ENCODE results near the gene ABO. TPM values are rescaled to one million over a fixed set of nuclear protein-coding genes. Genes with fewer than 3 reads are reported as not detected.
"Not testable (repeated sequence)": the region's sequence is repeated elsewhere in the genome, so short reads cannot be mapped to it uniquely, and the experiment has no call there.

The ABO gene
- total and polyA plus RNA-seq, 2 donors from 2014 or later, result 25.0 to 29.0 TPM

DNA sequence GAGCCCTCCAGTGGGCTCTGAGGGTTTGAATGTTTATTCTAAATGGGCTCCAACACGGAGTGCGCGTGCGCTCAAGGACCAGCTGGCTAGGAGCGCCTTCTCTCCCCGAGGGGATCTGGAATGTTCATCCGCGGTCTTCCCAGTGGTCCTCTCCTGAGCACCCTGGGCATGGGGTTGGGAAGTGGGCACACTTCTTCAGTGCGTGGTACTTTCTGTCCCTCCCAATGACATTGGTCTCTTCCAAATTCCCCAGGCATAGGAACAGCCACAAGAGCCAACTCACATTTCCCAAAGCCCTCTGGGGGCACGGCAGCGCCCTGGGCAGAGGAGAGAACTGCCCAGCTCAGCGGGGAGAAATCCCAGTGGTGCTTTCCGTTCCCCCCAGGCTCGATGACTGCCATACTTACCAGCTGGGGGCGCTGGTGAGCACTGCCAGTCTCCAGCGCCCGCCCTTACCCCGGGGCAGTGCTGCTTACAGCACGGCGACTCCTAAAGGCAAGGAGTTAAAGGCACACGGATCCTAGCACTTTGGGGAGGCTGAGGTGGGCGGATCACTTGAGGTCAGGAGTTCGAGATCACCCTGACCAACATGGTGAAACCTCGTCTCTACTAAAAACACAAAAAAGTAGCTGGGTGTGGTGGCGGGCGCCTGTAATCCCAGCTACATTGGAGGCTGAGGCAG lies 36.0 kb downstream of the ABO start:
- DNase-seq (peak; percentile 68 to 85 (median 79)), FAIRE-seq (no peak)
- intact Hi-C loops (cut with DNase I), result no loop called here
- H3K27me3 ChIP-seq (ENCODE audit: control insufficient read depth, insufficient read depth, low read length), result no peaks in the 10 kb centered on the region
- H3K9ac ChIP-seq (ENCODE audit: low read length in 3 of 3), result peak overlapping the region in 1 of 3 donors; percentile 34
- no peaks in the 10 kb centered on the region for H3K9me3 ChIP-seq (ENCODE audit: control insufficient read depth in 2 of 3, insufficient read depth in 1 of 3, low read length in 3 of 3)
- H3K4me3 ChIP-seq (ENCODE audit: low read length in 3 of 3), result peak overlapping the region; percentile 51 to 63 (median 56)
- H3K4me1 ChIP-seq (ENCODE audit: control insufficient read depth in 2 of 3, insufficient read depth in 2 of 3, low read depth in 1 of 3, low read length in 3 of 3), result peaks cover 0 to 13% (median 10%) of the 10 kb centered on the region in 3 donors
- no peaks in the 10 kb centered on the region for H3K36me3 ChIP-seq (ENCODE audit: control insufficient read depth in 2 of 3, insufficient read depth in 3 of 3, low read length in 3 of 3)
- H3K27ac ChIP-seq (ENCODE audit: low read depth in 2 of 2, low read length in 2 of 2), result peak overlapping the region; percentile 76 to 86
- TF ChIP-seq, protein P1, sequence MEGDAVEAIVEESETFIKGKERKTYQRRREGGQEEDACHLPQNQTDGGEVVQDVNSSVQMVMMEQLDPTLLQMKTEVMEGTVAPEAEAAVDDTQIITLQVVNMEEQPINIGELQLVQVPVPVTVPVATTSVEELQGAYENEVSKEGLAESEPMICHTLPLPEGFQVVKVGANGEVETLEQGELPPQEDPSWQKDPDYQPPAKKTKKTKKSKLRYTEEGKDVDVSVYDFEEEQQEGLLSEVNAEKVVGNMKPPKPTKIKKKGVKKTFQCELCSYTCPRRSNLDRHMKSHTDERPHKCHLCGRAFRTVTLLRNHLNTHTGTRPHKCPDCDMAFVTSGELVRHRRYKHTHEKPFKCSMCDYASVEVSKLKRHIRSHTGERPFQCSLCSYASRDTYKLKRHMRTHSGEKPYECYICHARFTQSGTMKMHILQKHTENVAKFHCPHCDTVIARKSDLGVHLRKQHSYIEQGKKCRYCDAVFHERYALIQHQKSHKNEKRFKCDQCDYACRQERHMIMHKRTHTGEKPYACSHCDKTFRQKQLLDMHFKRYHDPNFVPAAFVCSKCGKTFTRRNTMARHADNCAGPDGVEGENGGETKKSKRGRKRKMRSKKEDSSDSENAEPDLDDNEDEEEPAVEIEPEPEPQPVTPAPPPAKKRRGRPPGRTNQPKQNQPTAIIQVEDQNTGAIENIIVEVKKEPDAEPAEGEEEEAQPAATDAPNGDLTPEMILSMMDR (IDR thresholded peaks at IDR 0.05; ENCODE audit: borderline replicate concordance, extremely low read depth, insufficient read depth), result peak; percentile 61

DNA sequence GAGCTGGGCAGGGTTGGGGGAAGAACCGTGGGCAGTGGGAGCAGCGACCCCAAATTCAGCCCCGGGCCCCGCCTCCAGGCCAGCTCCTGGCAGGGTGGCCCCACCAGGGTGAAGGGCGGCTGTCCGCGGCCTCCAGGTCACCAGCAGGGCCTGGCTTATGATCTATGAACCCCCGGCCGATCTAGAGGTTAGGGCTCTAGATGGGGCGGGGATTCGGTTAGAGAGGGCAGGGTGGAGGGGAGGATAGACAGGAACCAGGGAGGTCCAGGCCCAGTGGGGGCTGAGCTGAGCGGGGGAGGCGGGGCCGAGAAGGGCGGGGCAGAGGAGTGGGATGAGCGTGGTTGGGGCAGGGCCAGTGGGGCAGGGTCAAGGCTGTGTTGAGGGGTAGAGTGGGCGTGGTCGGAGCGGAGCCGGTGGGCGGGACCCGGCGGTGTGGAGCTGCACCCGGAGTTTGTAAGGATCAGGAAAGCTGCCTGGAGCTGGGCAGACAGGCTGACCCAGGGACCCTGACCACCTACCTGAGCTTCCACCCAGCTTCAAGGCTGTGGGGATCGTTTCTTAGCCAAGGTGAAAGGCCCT lies 36.6 kb downstream of the ABO start:
- Histone ChIP-seq H3K4me1 (ENCODE audit: control insufficient read depth in 2 of 3, insufficient read depth in 2 of 3, low read depth in 1 of 3, low read length in 3 of 3) (peaks cover 0 to 13% (median 10%) of the 10 kb centered on the region in 3 donors), H3K27ac (ENCODE audit: low read depth in 2 of 2, low read length in 2 of 2) (peak overlapping the region; percentile 76 to 86), H3K36me3 (ENCODE audit: control insufficient read depth in 2 of 3, insufficient read depth in 3 of 3, low read length in 3 of 3) (no peaks in the 10 kb centered on the region), H3K4me3 (ENCODE audit: low read length in 3 of 3) (peak overlapping the region; percentile 51 to 63 (median 56)), H3K27me3 (ENCODE audit: control insufficient read depth, insufficient read depth, low read length) (no peaks in the 10 kb centered on the region), H3K9ac (ENCODE audit: low read length in 3 of 3) (peak overlapping the region in 1 of 3 donors; percentile 40), H3K9me3 (ENCODE audit: control insufficient read depth in 2 of 3, insufficient read depth in 1 of 3, low read length in 3 of 3) (no peaks in the 10 kb centered on the region)
- DNase-seq, result peak; percentile 78 to 94 (median 84)
- FAIRE-seq, result no peak
- intact Hi-C loops (cut with DNase I), result no loop called here
- TF ChIP-seq, protein P1 (IDR thresholded peaks at IDR 0.05; ENCODE audit: borderline replicate concordance, extremely low read depth, insufficient read depth), result no peak

DNA sequence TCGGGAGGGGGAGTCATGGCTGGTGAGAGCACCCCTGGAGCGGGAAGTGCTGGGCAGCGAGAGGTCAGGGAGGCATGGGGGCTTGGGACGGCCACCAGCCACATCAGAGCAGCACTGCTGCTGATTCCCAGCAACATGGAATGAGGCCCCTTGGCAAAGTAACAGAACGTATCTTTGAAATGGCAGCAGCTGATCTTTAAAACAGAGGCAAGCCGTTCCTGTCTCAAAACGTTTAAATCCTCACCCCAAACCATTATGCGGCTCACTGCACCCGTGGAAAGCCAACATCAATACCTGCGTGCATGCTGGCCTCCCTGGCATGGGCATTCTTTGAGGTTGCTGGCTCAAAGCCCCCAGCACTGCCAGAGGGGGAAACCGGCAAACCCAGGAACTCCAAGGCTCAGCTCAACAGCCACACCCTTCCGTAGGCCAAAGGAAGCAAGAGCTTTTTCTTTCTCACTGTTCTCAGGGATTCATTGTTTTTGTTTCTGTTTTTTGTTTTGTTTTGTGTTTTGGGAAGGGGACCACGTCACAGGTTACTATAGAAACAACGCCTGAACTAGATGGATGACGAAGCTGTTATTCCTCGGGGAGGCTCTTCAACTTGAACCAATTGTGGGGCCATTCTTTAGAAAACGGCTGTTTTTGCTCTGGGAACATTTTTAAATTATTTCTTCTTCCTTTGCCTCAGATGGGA lies 37.8 kb downstream of the ABO start:
- H3K4me3 ChIP-seq (ENCODE audit: low read length in 3 of 3), result peak overlapping the region in 1 of 3 donors; percentile 63
- peak; percentile 37 for FAIRE-seq
- peaks cover 0 to 13% (median 10%) of the 10 kb centered on the region in 3 donors for H3K4me1 ChIP-seq (ENCODE audit: control insufficient read depth in 2 of 3, insufficient read depth in 2 of 3, low read depth in 1 of 3, low read length in 3 of 3)
- H3K27me3 ChIP-seq (ENCODE audit: control insufficient read depth, insufficient read depth, low read length), result no peaks in the 10 kb centered on the region
- no peak overlapping the region for H3K9ac ChIP-seq (ENCODE audit: low read length in 3 of 3)
- TF ChIP-seq, protein P1 (IDR thresholded peaks at IDR 0.05; ENCODE audit: borderline replicate concordance, extremely low read depth, insufficient read depth), result no peak
- DNase-seq, result peak in 3 of 5 donors; percentile 41 to 83 (median 78)
- intact Hi-C loops (cut with DNase I), result no loop called here
- H3K9me3 ChIP-seq (ENCODE audit: control insufficient read depth in 2 of 3, insufficient read depth in 1 of 3, low read length in 3 of 3), result no peaks in the 10 kb centered on the region
- no peaks in the 10 kb centered on the region for H3K36me3 ChIP-seq (ENCODE audit: control insufficient read depth in 2 of 3, insufficient read depth in 3 of 3, low read length in 3 of 3)
- peak overlapping the region; percentile 71 to 86 for H3K27ac ChIP-seq (ENCODE audit: low read depth in 2 of 2, low read length in 2 of 2)

DNA sequence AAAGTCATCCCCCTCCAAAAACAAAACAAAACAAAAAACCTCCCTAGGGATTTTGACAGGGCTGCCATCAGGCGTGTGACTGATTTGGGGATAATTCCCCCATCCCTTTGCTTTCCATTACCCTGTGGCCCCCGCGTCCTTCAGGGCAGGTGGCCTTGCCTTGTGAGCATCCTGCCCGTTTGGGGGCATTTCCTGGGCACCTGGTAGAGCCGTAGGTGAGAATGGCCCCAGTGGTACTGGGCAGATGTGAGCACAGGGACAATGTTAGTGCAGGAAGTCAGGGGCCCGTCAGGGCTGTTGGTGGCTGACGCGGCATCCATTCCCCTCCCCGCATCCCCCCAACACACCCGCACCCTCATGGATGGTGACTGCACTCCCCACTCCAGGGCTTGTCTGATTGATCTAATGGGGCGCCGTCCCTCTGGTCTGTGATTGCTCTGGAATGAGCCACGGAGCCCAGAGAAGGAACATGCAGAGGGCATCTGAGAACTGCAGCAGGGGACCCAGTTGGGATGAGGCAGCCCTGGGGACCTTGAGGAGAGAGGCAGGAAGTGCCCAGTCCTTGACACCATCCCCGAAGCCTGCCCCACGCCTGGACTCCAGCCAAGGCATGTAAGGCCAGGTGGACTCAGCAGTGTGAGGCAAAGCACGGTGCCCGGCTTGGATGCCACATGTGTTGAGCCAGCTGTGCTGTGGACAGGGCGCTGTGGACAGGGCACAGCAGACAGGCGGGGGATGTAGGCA lies 38.5 kb downstream of the ABO start:
- intact Hi-C loops (cut with DNase I); H3K9me3 ChIP-seq (ENCODE audit: control insufficient read depth in 2 of 3, insufficient read depth in 1 of 3, low read length in 3 of 3); H3K9ac ChIP-seq (ENCODE audit: low read length in 3 of 3); FAIRE-seq; H3K27me3 ChIP-seq (ENCODE audit: control insufficient read depth, insufficient read depth, low read length); H3K36me3 ChIP-seq (ENCODE audit: control insufficient read depth in 2 of 3, insufficient read depth in 3 of 3, low read length in 3 of 3); H3K4me3 ChIP-seq (ENCODE audit: low read length in 3 of 3): not testable (repeated sequence)
- peaks cover 0 to 13% (median 10%) of the 10 kb centered on the region in 3 donors for H3K4me1 ChIP-seq (ENCODE audit: control insufficient read depth in 2 of 3, insufficient read depth in 2 of 3, low read depth in 1 of 3, low read length in 3 of 3)
- peak in 2 of 5 donors; percentile 11 to 91 for DNase-seq
- peak overlapping the region; percentile 70 to 71 for H3K27ac ChIP-seq (ENCODE audit: low read depth in 2 of 2, low read length in 2 of 2)
